Embryonic facial prominence (tissue), 1 donor: ENCODE measurements around the gene SLC27A5.
"Not testable (repeated sequence)": the region's sequence is repeated elsewhere in the genome, so short reads cannot be mapped to it uniquely, and the experiment has no call there.

Source experiments
- DNase-seq: peaks from one replicate; pipeline ENCODE4 v3.0.0-alpha.2; 2016; ENCODE audit errors: extremely low spot score

SLC27A5 gene

GRCh38 chr19:58498316-58499020 is 13.3 kb downstream of the SLC27A5 start:
- DNase-seq, result no peak

GRCh38 chr19:58497634-58498170 is 14.1 kb downstream of the SLC27A5 start:
- no peak for DNase-seq

GRCh38 chr19:58492265-58492664 is 19.5 kb downstream of the SLC27A5 start:
- DNase-seq, result no peak

- no peak for DNase-seq
Observed at GRCh38 chr19:58491393-58491792, 20.4 kb downstream of the SLC27A5 start.

- not testable (repeated sequence) for DNase-seq
Observed at GRCh38 chr19:58484349-58484748, 27.4 kb downstream of the SLC27A5 start.

DNA sequence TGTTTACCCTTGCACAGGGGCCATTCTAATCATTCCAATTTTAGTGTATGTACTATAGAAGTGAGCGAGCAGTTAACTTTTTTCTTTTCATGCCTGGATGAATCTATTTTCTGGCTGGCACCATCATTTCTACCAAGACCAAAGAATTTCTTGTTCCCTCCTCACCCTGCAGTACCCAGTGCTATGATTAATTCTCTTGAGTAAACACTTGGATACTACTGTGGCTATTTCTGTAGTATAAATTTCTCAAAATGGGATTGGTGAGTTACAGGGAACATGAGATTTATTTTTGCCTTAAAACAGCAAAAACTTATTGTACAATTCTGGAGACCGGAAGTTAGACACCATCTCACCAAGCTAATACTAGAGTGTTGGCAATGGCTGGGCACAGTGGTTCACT is 28.0 kb downstream of the SLC27A5 start:
- DNase-seq, result no peak

GRCh38 chr19:58482372-58482771 is 29.4 kb downstream of the SLC27A5 start:
- DNase-seq, result no peak

DNA sequence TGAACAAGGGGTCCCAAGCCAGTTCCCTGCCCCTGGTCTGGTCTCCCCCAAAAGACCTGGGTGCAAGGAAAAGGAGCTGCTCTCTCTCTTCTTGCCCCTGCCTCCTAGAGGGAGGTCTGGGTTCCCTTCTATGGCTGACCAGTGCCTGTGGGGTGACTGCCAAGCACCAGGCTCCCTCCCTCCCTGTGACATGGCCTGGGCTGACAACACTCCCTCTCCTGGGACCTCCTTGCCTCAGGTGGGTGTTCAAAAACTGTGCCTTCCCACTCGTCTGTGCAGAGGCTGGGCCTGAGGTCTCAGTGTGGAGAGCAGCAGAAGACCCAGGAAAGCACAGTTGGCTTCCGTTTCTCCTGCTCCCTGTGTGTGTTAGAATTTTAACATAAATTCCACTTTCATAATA is 31.0 kb downstream of the SLC27A5 start:
- no peak for DNase-seq

DNA sequence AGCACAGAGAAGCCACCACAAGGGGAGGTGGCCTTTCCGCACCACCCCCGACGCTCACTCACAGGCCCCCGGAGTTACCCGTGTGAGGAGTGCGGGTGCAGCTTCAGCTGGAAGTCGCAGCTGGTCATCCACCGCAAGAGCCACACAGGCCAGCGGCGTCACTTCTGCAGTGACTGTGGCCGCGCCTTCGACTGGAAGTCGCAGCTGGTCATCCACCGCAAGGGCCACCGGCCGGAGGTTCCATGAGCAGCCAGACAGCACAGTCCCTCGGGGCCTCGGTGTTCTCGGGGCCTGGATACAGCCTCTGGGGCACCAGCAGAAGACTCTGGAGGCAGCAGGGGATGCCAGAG is 31.3 kb downstream of the SLC27A5 start:
- DNase-seq, result no peak

DNA sequence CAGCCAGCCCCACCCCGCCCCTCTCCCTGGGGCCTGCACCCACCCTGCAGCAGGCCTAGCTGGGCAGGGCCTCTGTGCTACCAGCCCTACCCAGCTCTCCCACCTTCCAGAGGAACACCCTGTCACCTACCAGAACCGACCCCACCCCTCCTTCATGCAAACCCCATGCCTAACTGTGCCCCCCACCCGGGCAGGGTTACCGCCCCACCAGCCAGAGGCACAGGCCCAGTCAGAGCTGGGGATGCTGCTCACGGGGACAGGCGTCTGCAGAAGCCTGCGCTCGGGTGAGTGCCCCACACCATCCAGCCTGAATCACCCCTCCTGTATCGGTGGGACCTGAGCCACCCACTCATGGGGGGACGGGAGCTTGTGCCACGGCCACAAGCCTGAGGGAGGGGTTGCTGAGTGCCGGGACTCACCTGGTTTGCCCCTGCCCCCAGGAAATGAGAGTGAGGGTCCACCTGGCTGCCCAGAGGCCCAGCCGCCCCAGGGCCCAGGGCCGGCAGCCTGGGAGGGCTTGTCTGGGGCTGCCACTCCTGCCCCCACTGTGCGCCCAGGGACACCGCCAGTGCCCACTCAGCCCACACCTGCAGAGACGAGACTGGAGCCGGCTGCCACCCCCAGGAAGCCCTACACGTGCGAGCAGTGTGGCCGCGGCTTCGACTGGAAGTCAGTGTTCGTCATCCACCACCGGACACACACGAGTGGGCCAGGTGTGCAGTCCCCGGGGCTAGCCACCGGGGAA is 31.9 kb downstream of the SLC27A5 start:
- DNase-seq, result no peak

GRCh38 chr19:58479303-58479702 is 32.5 kb downstream of the SLC27A5 start:
- no peak for DNase-seq

- DNase-seq, result no peak
Observed at GRCh38 chr19:58477871-58478270, 33.9 kb downstream of the SLC27A5 start.

DNA sequence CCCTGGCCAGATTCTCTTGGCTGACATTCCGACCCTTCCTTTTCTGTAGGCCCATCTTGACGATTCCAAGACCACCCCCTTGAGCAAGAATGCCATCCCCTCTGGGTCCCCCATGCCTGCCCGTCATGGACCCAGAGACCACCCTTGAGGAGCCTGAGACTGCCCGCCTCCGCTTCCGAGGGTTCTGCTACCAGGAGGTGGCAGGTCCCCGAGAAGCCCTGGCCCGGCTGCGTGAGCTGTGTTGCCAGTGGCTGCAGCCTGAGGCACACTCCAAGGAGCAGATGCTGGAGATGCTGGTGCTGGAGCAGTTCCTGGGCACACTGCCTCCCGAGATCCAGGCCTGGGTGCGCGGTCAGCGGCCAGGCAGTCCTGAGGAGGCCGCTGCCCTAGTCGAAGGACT is 34.7 kb downstream of the SLC27A5 start:
- no peak for DNase-seq

GRCh38 chr19:58476498-58477015 is 35.2 kb downstream of the SLC27A5 start:
- no peak for DNase-seq

DNA sequence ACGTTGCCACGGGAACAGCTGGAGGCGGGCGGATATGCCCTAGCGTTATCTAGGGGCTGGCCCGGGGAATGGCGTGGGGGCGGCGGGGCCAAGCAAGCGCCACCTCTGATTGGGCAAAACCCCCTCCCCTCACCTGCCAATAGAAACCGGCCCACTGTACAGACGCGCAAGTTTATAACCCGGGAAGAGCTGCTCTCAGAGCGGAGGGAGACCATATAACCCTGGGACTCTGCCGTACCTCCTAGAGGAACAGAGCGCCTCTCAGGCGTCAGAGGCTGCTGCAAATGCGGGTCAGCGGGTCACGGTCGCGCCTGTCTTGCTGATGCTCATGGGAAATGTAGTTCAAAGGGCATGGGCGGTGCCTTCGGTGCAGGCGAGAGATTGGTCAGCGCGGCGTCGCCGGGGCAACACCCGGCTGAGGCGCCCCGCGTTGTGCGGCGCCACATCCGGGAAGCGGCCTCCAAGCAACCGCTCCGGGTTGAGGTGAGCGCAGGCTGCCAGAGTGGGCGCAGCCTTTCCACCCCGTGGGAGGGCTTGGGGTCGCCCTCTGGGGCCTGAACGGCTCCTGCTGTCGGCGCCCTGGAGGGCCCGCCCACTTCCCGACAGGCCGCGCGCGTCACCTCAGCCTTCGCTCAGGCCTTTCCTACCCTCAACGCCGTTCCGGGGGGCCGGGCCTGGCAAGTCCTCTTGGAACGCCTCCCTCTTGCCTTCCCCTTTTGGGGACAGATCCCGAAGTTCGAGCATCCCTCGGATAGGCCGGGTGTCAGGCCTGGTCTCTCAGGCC is 35.9 kb downstream of the SLC27A5 start, which contains the start of gene ZNF446:
TSS of gene ZNF446 (plus strand) at position 639 of the 784 bp plus-strand sequence. CDS start 867 bp downstream, outside the sequence.
- peak; percentile 90 for DNase-seq

GRCh38 chr19:58474997-58475713 is 36.6 kb downstream of the SLC27A5 start:
- DNase-seq, result no peak

DNA sequence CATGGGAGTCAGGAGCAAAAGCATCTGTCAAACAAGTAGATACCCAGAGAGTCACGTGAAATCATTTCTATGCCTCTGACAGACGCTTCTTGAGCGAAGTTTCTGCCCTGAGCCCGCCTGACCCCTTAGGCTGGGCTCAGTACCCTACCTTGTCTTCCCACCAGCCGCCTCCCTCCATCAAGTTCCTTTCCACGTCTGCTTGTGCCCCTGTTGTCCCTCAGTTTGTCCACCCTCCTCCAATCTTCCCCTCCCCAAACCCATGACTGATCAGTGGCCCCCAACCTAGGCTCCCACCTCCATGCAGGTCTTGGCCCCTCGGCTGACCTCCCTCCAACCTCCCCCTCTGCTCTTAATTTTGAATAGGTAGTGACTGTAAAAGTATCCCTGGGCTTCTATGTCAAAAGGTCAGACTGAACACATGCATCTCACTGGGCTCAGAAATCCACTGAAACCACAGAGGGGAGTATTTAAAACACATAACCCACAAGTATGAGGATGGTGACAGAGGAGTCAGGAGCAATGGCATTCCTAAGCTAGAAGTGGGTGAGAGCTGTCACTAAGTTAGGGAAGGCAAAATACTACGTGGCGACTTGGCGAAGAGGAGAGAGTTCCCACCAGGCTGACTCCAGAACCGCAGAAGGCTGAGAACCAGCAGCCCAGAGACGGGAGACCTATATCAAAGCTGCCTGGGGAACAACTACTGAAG is 37.3 kb downstream of the SLC27A5 start:
- DNase-seq, result no peak

DNA sequence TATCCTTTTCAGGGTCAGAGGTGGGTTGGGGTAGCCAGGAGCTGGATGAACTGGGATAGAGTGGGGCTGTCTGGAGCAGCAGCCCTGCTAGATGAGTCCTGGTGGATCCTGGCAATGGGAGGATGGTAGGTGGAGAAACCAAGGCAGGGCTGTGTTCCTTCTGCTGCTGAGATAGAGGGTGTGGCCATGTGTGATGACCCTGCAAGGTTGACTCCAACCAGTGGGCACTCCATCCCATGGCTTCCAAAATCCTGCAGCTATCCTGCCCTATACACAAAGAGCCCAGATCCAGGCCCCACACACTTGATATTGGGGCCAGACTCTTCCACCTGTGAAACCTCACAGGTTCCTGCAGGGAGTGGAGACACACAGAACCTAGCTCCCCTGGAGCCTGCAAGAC is 38.0 kb downstream of the SLC27A5 start:
- DNase-seq, result no peak

DNA sequence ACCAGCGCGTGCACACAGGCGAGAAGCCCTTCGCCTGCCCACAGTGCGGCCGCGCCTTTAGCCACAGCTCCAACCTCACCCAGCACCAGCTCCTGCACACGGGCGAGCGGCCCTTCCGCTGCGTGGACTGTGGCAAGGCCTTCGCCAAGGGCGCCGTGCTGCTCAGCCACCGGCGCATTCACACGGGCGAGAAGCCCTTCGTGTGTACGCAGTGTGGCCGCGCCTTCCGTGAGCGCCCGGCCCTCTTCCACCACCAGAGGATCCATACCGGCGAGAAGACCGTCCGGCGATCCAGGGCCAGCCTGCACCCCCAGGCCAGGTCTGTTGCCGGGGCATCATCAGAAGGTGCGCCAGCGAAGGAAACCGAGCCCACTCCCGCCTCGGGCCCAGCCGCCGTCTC is 40.1 kb downstream of the SLC27A5 start:
- no peak for DNase-seq

DNA sequence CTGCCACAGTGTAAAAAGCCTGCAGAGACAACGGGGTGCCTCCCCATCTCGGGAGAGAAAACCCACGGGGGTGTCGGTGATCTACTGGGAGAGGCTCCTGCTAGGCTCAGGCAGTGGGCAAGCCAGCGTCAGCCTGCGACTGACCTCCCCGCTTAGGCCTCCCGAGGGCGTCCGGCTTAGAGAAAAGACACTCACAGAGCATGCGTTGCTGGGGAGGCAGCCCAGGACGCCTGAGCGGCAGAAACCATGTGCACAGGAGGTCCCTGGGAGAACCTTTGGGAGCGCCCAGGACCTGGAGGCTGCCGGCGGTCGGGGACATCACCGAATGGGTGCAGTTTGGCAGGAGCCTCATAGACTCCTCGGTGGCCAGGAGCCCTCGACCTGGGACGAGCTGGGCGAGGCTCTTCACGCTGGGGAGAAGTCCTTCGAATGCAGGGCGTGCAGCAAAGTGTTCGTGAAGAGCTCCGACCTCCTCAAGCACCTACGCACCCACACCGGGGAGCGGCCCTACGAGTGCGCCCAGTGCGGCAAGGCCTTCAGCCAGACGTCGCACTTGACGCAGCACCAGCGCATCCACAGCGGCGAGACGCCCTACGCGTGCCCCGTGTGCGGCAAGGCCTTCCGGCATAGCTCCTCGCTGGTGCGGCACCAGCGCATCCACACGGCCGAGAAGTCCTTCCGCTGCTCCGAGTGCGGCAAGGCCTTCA is 40.8 kb downstream of the SLC27A5 start:
- DNase-seq, result not testable (repeated sequence)
